OCI-LY7 (cell line): Measurements from ENCODE around the gene SMIM22. TPM values are rescaled to one million over a fixed set of nuclear protein-coding genes. Genes with fewer than 3 reads are reported as not detected.

ENCODE experiments used
- BruUV-seq: library from RNA; stranded (reverse); fragments of 400-500 nt; replicated peaks from 2 replicates; lab custom pipeline; 2021; lab: Mats Ljungman, UMichigan
- CTCF ChIA-PET: fragments of 300-600 bp; sonication (Branson Sonifier 250); formaldehyde crosslinking; loops from one replicate; lab custom pipeline; 2022; ENCODE audit warnings: antibody characterized with exemption; ENCODE audit not compliant: unreplicated experiment; lab: Charles Lee
- POLR2A ChIA-PET: fragments of 300-600 bp; sonication (Branson Sonifier 250); formaldehyde crosslinking; loops from one replicate; lab custom pipeline; 2022; ENCODE audit warnings: antibody characterized with exemption; lab: Charles Lee
- DNase-seq: peaks from one replicate; pipeline ENCODE4 v3.0.0-alpha.2; 2015; ENCODE audit warnings: low spot score
- H2AFZ ChIP-seq: fragments of 200-600 bp; sonication (generic), shearing (Covaris generic); 2 replicates; pipeline ENCODE4 v1.6.1; 2014; ENCODE audit warnings: mild to moderate bottlenecking, antibody characterized with exemption, low read length, moderate library complexity
- H3K27ac ChIP-seq: fragments of 200-600 bp; sonication (generic); 2 replicates; pipeline ENCODE4 v1.5.1; 2014; ENCODE audit warnings: mixed run types, low read depth, mild to moderate bottlenecking, moderate library complexity, low read length, inconsistent platforms; ENCODE audit not compliant: poor library complexity, severe bottlenecking
- H3K36me3 ChIP-seq: fragments of 200-600 bp; sonication (generic); 2 replicates; pipeline ENCODE4 v1.6.1; 2014; ENCODE audit warnings: mild to moderate bottlenecking, antibody characterized with exemption, low read length, moderate library complexity, mixed read lengths; ENCODE audit not compliant: insufficient read depth
- H3K4me1 ChIP-seq: fragments of 200-600 bp; sonication (generic); 2 replicates; pipeline ENCODE4 v1.5.1; 2014; ENCODE audit warnings: mild to moderate bottlenecking, low read length; ENCODE audit not compliant: insufficient read depth, poor library complexity, severe bottlenecking
- H3K4me2 ChIP-seq: fragments of 200-600 bp; sonication (generic); 2 replicates; pipeline ENCODE4 v1.6.1; 2014; ENCODE audit warnings: mild to moderate bottlenecking, low read length
- H3K4me3 ChIP-seq: fragments of 200-600 bp; sonication (generic); 2 replicates; pipeline ENCODE4 v1.5.1; 2014; ENCODE audit warnings: mild to moderate bottlenecking, low read depth, low read length; ENCODE audit not compliant: poor library complexity, severe bottlenecking
- H3K79me2 ChIP-seq: fragments of 200-600 bp; sonication (generic); 2 replicates; pipeline ENCODE4 v1.6.1; 2016; ENCODE audit warnings: low read depth, mild to moderate bottlenecking, low read length, moderate library complexity, mixed read lengths; ENCODE audit not compliant: insufficient read depth
- H3K9me2 ChIP-seq: fragments of 200-600 bp; sonication (generic); 2 replicates; pipeline ENCODE4 v1.6.1; 2016; ENCODE audit warnings: mild to moderate bottlenecking, low read length, mixed read lengths; ENCODE audit not compliant: insufficient read depth
- H3K9me3 ChIP-seq: fragments of 200-600 bp; sonication (generic); 2 replicates; pipeline ENCODE4 v1.6.1; 2014; ENCODE audit warnings: mild to moderate bottlenecking, mixed run types, low read length, mixed read lengths
- H4K20me1 ChIP-seq: fragments of 200-600 bp; sonication (generic); 2 replicates; pipeline ENCODE4 v1.6.1; 2014; ENCODE audit warnings: mild to moderate bottlenecking, antibody characterized with exemption, low read length, moderate library complexity, mixed read lengths; ENCODE audit not compliant: insufficient read depth
- EZH2phosphoT487 ChIP-seq: fragments of 200-600 bp; sonication (generic); IDR thresholded peaks from 2 replicates; pipeline ENCODE4 v1.6.1; 2018; ENCODE audit warnings: low read depth, borderline replicate concordance, mild to moderate bottlenecking, mixed run types, antibody characterized with exemption, low read length, moderate library complexity, mixed read lengths
- intact Hi-C: fragments of 100-400 bp; cut with micrococcal nuclease; formaldehyde crosslinking; loops from one replicate; pipeline ENCODE4 v1.10.0; 2022; ENCODE audit not compliant: unreplicated experiment
- total RNA-seq, 2 experiments: library from RNA; depleted of rRNA in 1 of 2; stranded (reverse); fragments of >200 nt in 1 of 2; shearing (Covaris generic) in 1 of 2; gene quantifications; 2 replicates each; pipeline ENCODE4 v1.2.3, GENCODE V29; 2014 to 2022
- TF ChIP-seq, protein P1 (sequence below): fragments of 200-600 bp; sonication (generic); conservative IDR thresholded peaks from 2 replicates; pipeline ENCODE4 v1.5.1; 2014; ENCODE audit warnings: mild to moderate bottlenecking, antibody characterized with exemption, low read length, moderate library complexity, mixed read lengths

The SMIM22 gene
- total RNA-seq, 2 experiments from 2014 or later, result not detected

DNA sequence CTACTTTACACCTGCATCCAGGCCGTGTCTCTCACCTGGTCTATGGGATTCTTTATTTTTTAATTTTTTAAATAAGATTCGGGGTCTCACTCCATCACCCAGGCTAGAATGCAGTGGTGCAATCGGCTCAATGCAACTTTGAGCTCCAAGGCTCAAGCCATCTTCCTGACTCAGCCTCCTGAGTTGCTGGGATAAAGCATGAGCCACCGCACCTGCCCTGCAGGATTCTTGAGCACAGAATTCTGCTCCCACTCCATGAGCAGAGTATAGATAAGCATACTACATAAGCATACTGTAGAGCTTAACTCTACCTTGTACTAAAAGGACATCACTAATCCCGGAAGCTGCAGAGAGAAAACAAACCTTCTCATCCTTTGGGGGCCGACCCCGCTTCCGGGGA lies 36.4 kb downstream of the SMIM22 start:
- no peaks in the 10 kb centered on the region for H4K20me1 ChIP-seq

GRCh38 chr16:4832698-4833343 lies 37.7 kb downstream of the SMIM22 start:
- no peak for DNase-seq

More for the DNA sequence above, 36.4 kb downstream of the SMIM22 start:
- H3K4me1 ChIP-seq, result no peaks in the 10 kb centered on the region
- no peak overlapping the region for H3K4me3 ChIP-seq
- ChIA-PET CTCF (no interaction called here), POLR2A (interaction anchor here (0.6 kb wide), 1 partner anchor 36 kb away, joined by 3 read pairs; the partner anchor contains the start of gene SMIM22)
- H3K27ac ChIP-seq, result no peak overlapping the region
- H3K36me3 ChIP-seq, result peaks cover 92% of the 10 kb centered on the region
- no peaks in the 10 kb centered on the region; the same call in 1 of the 2 replicates for H3K79me2 ChIP-seq
- intact Hi-C loops, result no loop called here
- H3K9me3 ChIP-seq, result no peaks in the 10 kb centered on the region
- H3K4me2 ChIP-seq, result no peak overlapping the region
- DNase-seq, result no peak
- BruUV-seq, result no TSS peak
- no peaks in the 10 kb centered on the region for H3K9me2 ChIP-seq
- no peak overlapping the region for H2AFZ ChIP-seq
- TF ChIP-seq, protein P1, sequence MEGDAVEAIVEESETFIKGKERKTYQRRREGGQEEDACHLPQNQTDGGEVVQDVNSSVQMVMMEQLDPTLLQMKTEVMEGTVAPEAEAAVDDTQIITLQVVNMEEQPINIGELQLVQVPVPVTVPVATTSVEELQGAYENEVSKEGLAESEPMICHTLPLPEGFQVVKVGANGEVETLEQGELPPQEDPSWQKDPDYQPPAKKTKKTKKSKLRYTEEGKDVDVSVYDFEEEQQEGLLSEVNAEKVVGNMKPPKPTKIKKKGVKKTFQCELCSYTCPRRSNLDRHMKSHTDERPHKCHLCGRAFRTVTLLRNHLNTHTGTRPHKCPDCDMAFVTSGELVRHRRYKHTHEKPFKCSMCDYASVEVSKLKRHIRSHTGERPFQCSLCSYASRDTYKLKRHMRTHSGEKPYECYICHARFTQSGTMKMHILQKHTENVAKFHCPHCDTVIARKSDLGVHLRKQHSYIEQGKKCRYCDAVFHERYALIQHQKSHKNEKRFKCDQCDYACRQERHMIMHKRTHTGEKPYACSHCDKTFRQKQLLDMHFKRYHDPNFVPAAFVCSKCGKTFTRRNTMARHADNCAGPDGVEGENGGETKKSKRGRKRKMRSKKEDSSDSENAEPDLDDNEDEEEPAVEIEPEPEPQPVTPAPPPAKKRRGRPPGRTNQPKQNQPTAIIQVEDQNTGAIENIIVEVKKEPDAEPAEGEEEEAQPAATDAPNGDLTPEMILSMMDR, result no peak
- no peak for TF ChIP-seq EZH2phosphoT487

More at GRCh38 chr16:4832698-4833343, 37.7 kb downstream of the SMIM22 start:
- no peaks in the 10 kb centered on the region for H3K9me2 ChIP-seq
- no peak overlapping the region for H3K4me2 ChIP-seq
- peaks cover 90% of the 10 kb centered on the region for H3K36me3 ChIP-seq
- no peaks in the 10 kb centered on the region for H3K4me1 ChIP-seq
- H2AFZ ChIP-seq, result no peak overlapping the region
- intact Hi-C loops, result no loop called here
- no TSS peak for BruUV-seq
- ChIA-PET CTCF (no interaction called here), POLR2A (no interaction called here)
- H3K9me3 ChIP-seq, result no peaks in the 10 kb centered on the region
- H3K4me3 ChIP-seq, result no peak overlapping the region
- no peak for TF ChIP-seq EZH2phosphoT487
- TF ChIP-seq, protein P1, result no peak
- H4K20me1 ChIP-seq, result no peaks in the 10 kb centered on the region
- no peak overlapping the region for H3K27ac ChIP-seq
- no peaks in the 10 kb centered on the region; the same call in 1 of the 2 replicates for H3K79me2 ChIP-seq
